HUES64 (cell line): ENCODE data around the gene CRELD2.

Experiments used
- H3K27ac ChIP-seq: 2 replicates; pipeline ENCODE4 v1.7.0; 2013; ENCODE audit warnings: low read depth, low read length, inconsistent platforms
- H3K27me3 ChIP-seq: 2 replicates; pipeline ENCODE4 v1.6.1; 2013; ENCODE audit warnings: mild to moderate bottlenecking, low read length; ENCODE audit not compliant: insufficient read depth
- H3K36me3 ChIP-seq: 2 replicates; pipeline ENCODE4 v1.6.1; 2013; ENCODE audit warnings: mild to moderate bottlenecking, low read length; ENCODE audit not compliant: insufficient read depth
- H3K4me1 ChIP-seq: 2 replicates; pipeline ENCODE4 v1.6.1; 2013; ENCODE audit warnings: mild to moderate bottlenecking, low read length, moderate library complexity; ENCODE audit not compliant: insufficient read depth
- H3K4me3 ChIP-seq: 2 replicates; pipeline ENCODE4 v1.5.1; 2013; ENCODE audit warnings: mild to moderate bottlenecking, low read length, moderate library complexity
- H3K9ac ChIP-seq: 2 replicates; pipeline ENCODE4 v1.6.1; 2013; ENCODE audit warnings: mild to moderate bottlenecking, low read depth, low read length
- H3K9me3 ChIP-seq: 2 replicates; pipeline ENCODE4 v1.6.1; 2013; ENCODE audit warnings: low read depth, low read length; ENCODE audit not compliant: insufficient read depth
- WGBS: fragments of 150-250, 120-280 bp; methylation state at CpG from one replicate; pipeline ENCODE4 v1.1.7; 2013; ENCODE audit warnings: missing lambda C conversion rate; 5-methylcytosine and 5-hydroxymethylcytosine counted together

CRELD2 gene

GRCh38 chr22:49887702-49888101, 30.7 kb upstream of the CRELD2 start:
- no peak overlapping the region for H3K4me3 ChIP-seq
- no peak overlapping the region for H3K9ac ChIP-seq
- peaks cover 89% of the 10 kb centered on the region for H3K36me3 ChIP-seq
- H3K9me3 ChIP-seq = peaks cover 10% of the 10 kb centered on the region; the same call in 1 of the 2 replicates
- H3K27me3 ChIP-seq = no peaks in the 10 kb centered on the region
- H3K27ac ChIP-seq = no peak overlapping the region
- WGBS = 97% methylated on average over 9 of the region's 9 CpGs
- no peaks in the 10 kb centered on the region for H3K4me1 ChIP-seq

DNA sequence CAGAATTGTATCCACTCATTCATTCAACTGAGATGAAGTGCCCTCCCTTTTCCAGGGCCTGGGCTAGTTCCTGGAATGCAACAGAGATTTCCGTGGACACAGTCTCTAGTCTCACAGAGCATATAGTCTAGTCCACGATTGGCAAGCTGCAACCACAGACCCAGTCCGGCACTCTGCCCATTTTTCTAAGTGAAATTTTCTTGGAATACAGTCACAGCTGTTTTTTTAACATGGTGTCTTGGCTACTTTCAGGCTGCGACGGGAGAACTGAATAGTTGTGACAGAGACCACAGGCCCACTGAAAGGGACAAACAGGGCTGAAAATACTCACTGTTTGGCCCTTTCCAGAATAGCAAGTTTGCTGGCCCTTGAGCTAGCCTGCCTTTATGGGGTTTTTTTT, 29.4 kb upstream of the CRELD2 start:
- peaks cover 79% of the 10 kb centered on the region for H3K36me3 ChIP-seq
- 97% methylated on average over 5 of the region's 5 CpGs for WGBS

GRCh38 chr22:49892226-49892899, 26.1 kb upstream of the CRELD2 start:
- Histone ChIP-seq H3K27ac (no peak overlapping the region), H3K4me1 (no peaks in the 10 kb centered on the region), H3K9me3 (peaks cover 10% of the 10 kb centered on the region; the same call in 1 of the 2 replicates), H3K4me3 (no peak overlapping the region), H3K9ac (no peak overlapping the region), H3K36me3 (peaks cover 46% of the 10 kb centered on the region), H3K27me3 (no peaks in the 10 kb centered on the region)
- WGBS = 94% methylated on average over 4 of the region's 4 CpGs

More for the DNA sequence above, 29.4 kb upstream of the CRELD2 start:
- Histone ChIP-seq H3K4me3 (no peak overlapping the region), H3K4me1 (no peaks in the 10 kb centered on the region), H3K9ac (no peak overlapping the region), H3K27ac (no peak overlapping the region), H3K9me3 (peaks cover 10% of the 10 kb centered on the region; the same call in 1 of the 2 replicates), H3K27me3 (no peaks in the 10 kb centered on the region)

DNA sequence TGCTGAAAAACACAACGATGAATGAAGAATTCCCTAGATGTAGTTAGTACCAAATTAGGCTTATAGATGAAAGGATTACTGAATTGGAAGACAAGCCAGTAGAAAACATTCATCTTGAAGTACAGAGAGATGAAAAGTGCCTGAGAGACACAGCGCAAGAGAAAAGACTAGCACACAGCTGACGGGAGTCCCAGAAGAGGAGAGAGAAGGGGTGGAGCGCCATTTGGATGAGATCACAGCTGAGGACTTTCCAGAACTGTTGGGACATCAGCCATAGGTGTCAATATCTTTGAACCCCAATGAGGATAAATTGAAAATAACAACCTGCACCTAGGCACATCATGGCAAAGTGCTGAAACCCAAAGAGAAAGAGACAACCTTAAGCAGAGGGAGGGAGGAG, 25.4 kb upstream of the CRELD2 start:
- Histone ChIP-seq H3K4me3 (no peak overlapping the region), H3K27me3 (no peaks in the 10 kb centered on the region), H3K27ac (no peak overlapping the region), H3K9me3 (peaks cover 10% of the 10 kb centered on the region; the same call in 1 of the 2 replicates), H3K4me1 (no peaks in the 10 kb centered on the region), H3K36me3 (peaks cover 39% of the 10 kb centered on the region), H3K9ac (no peak overlapping the region)
- 85% methylated on average over 4 of the region's 4 CpGs for WGBS

GRCh38 chr22:49894322-49895054, 23.9 kb upstream of the CRELD2 start:
- WGBS = 86% methylated on average over 7 of the region's 8 CpGs
- Histone ChIP-seq H3K4me3 (no peak overlapping the region), H3K9me3 (peaks cover 3% of the 10 kb centered on the region; the same call in 1 of the 2 replicates), H3K9ac (no peak overlapping the region), H3K36me3 (peaks cover 25% of the 10 kb centered on the region), H3K27ac (no peak overlapping the region), H3K4me1 (no peaks in the 10 kb centered on the region), H3K27me3 (no peaks in the 10 kb centered on the region)

DNA sequence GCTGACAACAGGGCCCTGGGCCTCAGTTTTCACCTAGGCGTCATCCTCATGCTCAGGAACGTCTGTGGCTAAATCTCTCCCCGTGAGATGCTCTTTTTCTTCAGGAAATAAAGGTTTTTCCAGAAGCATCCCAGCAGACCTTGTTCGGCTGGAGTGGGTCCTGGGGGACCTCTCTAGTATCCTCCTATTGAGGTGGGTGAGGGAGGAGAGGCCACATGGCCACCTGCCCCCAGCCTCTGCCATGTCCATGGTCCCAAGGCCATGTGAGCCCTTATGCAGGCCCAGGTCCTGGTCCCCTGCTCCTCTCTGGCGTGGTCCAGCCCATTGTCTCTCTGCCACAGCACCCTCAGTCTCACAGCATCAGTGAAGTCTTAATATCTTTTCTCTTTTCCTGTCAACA, 22.2 kb upstream of the CRELD2 start:
- H3K9me3 ChIP-seq = no peaks in the 10 kb centered on the region
- H3K4me3 ChIP-seq = no peak overlapping the region
- H3K36me3 ChIP-seq = peaks cover 11% of the 10 kb centered on the region
- 93% methylated on average over 5 of the region's 5 CpGs for WGBS
- H3K9ac ChIP-seq = no peak overlapping the region
- H3K27me3 ChIP-seq = no peaks in the 10 kb centered on the region
- H3K4me1 ChIP-seq = no peaks in the 10 kb centered on the region
- no peak overlapping the region for H3K27ac ChIP-seq

DNA sequence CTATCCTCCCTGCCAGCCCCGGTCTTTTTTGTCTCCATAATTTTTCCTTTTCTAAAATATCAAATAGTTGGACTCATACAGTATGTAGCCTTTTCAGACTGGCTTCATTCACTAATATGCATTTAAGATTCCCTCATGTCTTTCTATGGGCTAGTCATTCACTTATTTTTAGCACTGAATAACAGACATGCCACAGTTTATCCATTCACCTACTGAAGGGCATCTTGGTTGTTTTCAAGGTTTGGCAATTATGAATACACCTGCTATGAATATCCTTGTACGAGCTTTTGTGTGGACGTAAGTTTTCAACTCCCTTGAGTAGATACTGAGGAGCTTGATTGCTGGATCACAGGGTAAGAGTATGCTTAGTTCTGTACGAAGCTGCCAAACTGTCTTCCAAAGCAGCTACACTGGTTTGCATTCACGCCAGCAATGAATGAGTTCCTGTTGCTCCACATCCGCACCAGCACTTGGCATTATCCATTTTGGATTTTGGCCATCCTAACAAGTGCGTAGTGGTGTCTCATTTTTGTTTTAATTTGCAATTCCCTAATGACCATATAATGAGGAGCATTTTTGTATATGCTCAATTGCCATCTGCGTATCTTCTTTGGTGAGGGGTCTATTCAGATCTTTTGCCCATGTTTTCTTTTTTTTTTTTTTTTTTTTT, 21.3 kb upstream of the CRELD2 start:
- WGBS = 97% methylated on average over 8 of the region's 8 CpGs

DNA sequence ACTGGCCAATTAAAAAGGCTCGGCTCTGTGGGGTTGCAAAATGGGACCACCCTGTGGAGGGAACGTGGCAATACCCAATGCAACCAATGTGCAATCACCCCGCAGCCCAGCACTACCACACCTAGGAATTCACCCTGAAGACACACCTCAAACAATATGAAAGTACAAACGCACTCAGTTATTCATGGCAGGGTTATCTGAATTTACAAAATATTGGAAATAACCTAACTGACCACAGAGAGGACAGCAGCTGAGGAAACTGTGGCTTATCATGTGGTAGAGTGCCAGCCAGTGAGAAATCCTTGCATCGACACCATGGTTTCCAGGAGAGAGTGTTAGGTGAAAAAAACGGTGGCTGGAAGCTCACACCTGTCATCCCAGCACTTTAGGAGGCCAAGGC, 18.9 kb upstream of the CRELD2 start:
- 96% methylated on average over 6 of the region's 6 CpGs for WGBS
- H3K9me3 ChIP-seq = no peaks in the 10 kb centered on the region
- H3K9ac ChIP-seq = no peak overlapping the region
- H3K27ac ChIP-seq = no peak overlapping the region
- H3K4me1 ChIP-seq = no peaks in the 10 kb centered on the region
- no peaks in the 10 kb centered on the region for H3K27me3 ChIP-seq
- no peak overlapping the region for H3K4me3 ChIP-seq
- H3K36me3 ChIP-seq = peaks cover 25% of the 10 kb centered on the region

More for the DNA sequence above, 21.3 kb upstream of the CRELD2 start:
- H3K27ac ChIP-seq = no peak overlapping the region
- H3K36me3 ChIP-seq = peaks cover 17% of the 10 kb centered on the region
- no peaks in the 10 kb centered on the region for H3K4me1 ChIP-seq
- H3K4me3 ChIP-seq = no peak overlapping the region
- H3K9ac ChIP-seq = no peak overlapping the region
- no peaks in the 10 kb centered on the region for H3K27me3 ChIP-seq
- no peaks in the 10 kb centered on the region for H3K9me3 ChIP-seq

DNA sequence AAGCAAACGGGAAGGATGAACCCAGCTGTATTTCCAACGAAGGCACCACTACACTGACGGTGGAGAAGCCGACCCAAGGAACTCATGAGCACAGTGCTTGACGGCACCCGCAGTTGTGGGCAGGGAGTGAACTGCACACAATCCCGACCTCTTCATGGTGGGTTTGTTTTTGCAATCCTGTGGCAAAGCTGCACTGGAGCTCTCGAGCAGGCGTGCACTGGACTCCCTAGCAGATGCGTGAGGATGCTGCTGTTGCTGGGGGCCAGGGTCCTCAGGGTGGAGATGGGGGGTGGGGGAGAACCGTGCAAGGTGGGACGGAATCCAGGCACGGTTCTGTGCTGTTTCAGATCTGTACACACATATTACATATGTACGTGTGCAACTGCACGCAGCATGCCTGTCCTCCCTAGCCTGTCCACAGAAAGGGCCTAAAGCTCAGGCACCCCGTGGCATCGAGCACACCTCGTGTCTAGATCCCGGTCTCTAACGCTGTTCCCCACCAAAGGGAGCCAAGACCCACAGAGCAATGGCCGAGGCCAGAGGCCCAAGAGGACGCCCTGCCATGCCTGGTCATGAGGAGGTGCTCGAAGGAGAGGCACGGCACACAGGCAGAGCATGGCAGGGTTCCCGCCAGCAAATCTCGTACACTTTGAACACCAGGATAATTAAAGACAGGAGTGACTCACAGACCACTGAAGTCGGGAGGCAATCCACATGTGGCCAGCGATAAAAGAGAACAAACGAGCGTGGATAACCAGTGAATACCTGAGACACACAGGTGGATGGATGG, 17.8 kb upstream of the CRELD2 start:
- Histone ChIP-seq H3K4me1 (no peaks in the 10 kb centered on the region), H3K36me3 (peaks cover 25% of the 10 kb centered on the region), H3K9ac (no peak overlapping the region), H3K9me3 (no peaks in the 10 kb centered on the region), H3K27ac (no peak overlapping the region), H3K4me3 (no peak overlapping the region), H3K27me3 (no peaks in the 10 kb centered on the region)
- 95% methylated on average over 30 of the region's 30 CpGs for WGBS

DNA sequence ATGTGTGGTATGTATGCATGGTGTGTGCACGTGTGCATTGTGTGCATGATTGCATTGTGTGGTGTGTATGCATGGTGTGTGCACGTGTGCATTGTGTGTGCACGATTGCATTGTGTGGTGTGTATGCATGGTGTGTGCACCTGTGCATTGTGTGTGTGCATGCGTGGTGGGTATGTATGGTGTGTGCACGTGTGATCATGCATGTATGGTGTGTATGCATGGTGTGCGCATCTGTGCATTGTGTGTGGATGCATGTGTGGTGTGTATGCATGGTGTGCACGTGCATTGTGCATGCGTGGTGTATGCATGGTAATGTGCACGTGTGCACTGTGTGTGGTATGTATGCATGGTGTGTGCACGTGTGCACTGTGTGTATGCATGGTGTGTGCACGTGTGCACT, 17.0 kb upstream of the CRELD2 start:
- no peaks in the 10 kb centered on the region for H3K4me1 ChIP-seq
- no peak overlapping the region for H3K4me3 ChIP-seq
- H3K27ac ChIP-seq = no peak overlapping the region
- H3K9ac ChIP-seq = no peak overlapping the region
- H3K36me3 ChIP-seq = peaks cover 25% of the 10 kb centered on the region
- WGBS = 93% methylated on average over 11 of the region's 11 CpGs
- no peaks in the 10 kb centered on the region for H3K27me3 ChIP-seq
- H3K9me3 ChIP-seq = no peaks in the 10 kb centered on the region
